Testis (tissue), 2 donors: ENCODE results near the gene TRPC4AP.

ENCODE experiments used
- POLR2A ChIP-seq: fragments of 450-650 bp; IDR thresholded peaks from one replicate; pipeline ENCODE4 v1.6.1; 2017; ENCODE audit warnings: antibody characterized with exemption, mild to moderate bottlenecking, moderate library complexity
- TF ChIP-seq, protein P1 (sequence below), 3 experiments: fragments of 450-650 bp in 2 of 3; fragments of 200-600 bp in 1 of 3; sonication (generic) in 1 of 3; IDR thresholded peaks; one replicate each; pipeline ENCODE4 v1.5.1; 2016 to 2019; ENCODE audit warnings: antibody characterized with exemption in 3 of 3, mild to moderate bottlenecking in 2 of 3, moderate library complexity in 1 of 3

- no peak for TF ChIP-seq POLR2A
- TF ChIP-seq, protein P1, sequence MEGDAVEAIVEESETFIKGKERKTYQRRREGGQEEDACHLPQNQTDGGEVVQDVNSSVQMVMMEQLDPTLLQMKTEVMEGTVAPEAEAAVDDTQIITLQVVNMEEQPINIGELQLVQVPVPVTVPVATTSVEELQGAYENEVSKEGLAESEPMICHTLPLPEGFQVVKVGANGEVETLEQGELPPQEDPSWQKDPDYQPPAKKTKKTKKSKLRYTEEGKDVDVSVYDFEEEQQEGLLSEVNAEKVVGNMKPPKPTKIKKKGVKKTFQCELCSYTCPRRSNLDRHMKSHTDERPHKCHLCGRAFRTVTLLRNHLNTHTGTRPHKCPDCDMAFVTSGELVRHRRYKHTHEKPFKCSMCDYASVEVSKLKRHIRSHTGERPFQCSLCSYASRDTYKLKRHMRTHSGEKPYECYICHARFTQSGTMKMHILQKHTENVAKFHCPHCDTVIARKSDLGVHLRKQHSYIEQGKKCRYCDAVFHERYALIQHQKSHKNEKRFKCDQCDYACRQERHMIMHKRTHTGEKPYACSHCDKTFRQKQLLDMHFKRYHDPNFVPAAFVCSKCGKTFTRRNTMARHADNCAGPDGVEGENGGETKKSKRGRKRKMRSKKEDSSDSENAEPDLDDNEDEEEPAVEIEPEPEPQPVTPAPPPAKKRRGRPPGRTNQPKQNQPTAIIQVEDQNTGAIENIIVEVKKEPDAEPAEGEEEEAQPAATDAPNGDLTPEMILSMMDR (IDR thresholded peaks at IDR 0.05): no peak
These were observed 122.3 kb downstream of the TRPC4AP start for GRCh38 chr20:34970193-34970840.
